Hepatocyte (in vitro differentiated cells): ENCODE results near the gene NIPA2. TPM values are rescaled to one million over a fixed set of nuclear protein-coding genes. Genes with fewer than 3 reads are reported as not detected.

ENCODE experiments used
- DNase-seq: peaks from one replicate; pipeline ENCODE4 v3.0.0-alpha.2; 2016; ENCODE audit warnings: low spot score
- H2AFZ ChIP-seq: fragments of 200-600 bp; sonication (generic); 2 replicates; pipeline ENCODE4 v1.6.0; 2016; ENCODE audit warnings: antibody characterized with exemption, mild to moderate bottlenecking
- H3K27ac ChIP-seq: fragments of 200-600 bp; sonication (generic); 2 replicates; pipeline ENCODE4 v1.5.1; 2016; ENCODE audit warnings: mild to moderate bottlenecking
- H3K27me3 ChIP-seq: fragments of 200-600 bp; sonication (generic); 2 replicates; pipeline ENCODE4 v1.6.1; 2016
- H3K36me3 ChIP-seq: fragments of 200-600 bp; sonication (generic); replicated peaks from 2 replicates; pipeline ENCODE4 v1.5.1; 2016; ENCODE audit warnings: low read depth; ENCODE audit not compliant: insufficient read depth
- H3K4me1 ChIP-seq: fragments of 200-600 bp; sonication (generic); 2 replicates; pipeline ENCODE4 v1.5.1; 2016; ENCODE audit warnings: mild to moderate bottlenecking, moderate library complexity; ENCODE audit not compliant: insufficient read depth
- H3K4me2 ChIP-seq: fragments of 200-600 bp; sonication (generic); 2 replicates; pipeline ENCODE4 v1.6.0; 2016
- H3K4me3 ChIP-seq: fragments of 200-600 bp; sonication (generic); 2 replicates; pipeline ENCODE4 v1.5.1; 2016; ENCODE audit warnings: mild to moderate bottlenecking
- H3K79me2 ChIP-seq: fragments of 200-600 bp; sonication (generic); 2 replicates; pipeline ENCODE4 v1.6.0; 2017; ENCODE audit warnings: mild to moderate bottlenecking
- H3K9me2 ChIP-seq: fragments of 200-600 bp; sonication (generic); replicated peaks from 2 replicates; pipeline ENCODE4 v1.6.0; 2017; ENCODE audit warnings: mild to moderate bottlenecking; ENCODE audit not compliant: insufficient read depth
- H3K9me3 ChIP-seq: fragments of 200-600 bp; sonication (generic); 2 replicates; pipeline ENCODE4 v1.5.1; 2016; ENCODE audit warnings: low read depth, mild to moderate bottlenecking
- H4K20me1 ChIP-seq: fragments of 200-600 bp; sonication (generic); 2 replicates; pipeline ENCODE4 v1.6.0; 2016; ENCODE audit warnings: mild to moderate bottlenecking; ENCODE audit not compliant: insufficient read depth, poor library complexity, severe bottlenecking
- CTCF ChIP-seq: fragments of 200-600 bp; sonication (generic); IDR thresholded peaks from 2 replicates; pipeline ENCODE4 v1.5.1; 2016; ENCODE audit warnings: antibody characterized with exemption, mild to moderate bottlenecking; ENCODE audit not compliant: poor library complexity
- EZH2 ChIP-seq: fragments of 200-600 bp; sonication (generic); IDR thresholded peaks from 2 replicates; pipeline ENCODE4 v1.6.1; 2016; ENCODE audit warnings: antibody characterized with exemption, mild to moderate bottlenecking, borderline replicate concordance
- EZH2phosphoT487 ChIP-seq: fragments of 200-600 bp; sonication (generic); IDR thresholded peaks from one replicate; pipeline ENCODE4 v1.6.1; 2018; ENCODE audit warnings: antibody characterized with exemption, mild to moderate bottlenecking, low read depth, moderate library complexity; ENCODE audit not compliant: unreplicated experiment, severe bottlenecking
- WGBS: methylation state at CpG from one replicate; pipeline ENCODE4 v1.1.6; 2016; ENCODE audit warnings: low lambda C conversion rate; ENCODE audit errors: missing lambda C conversion rate; 5-methylcytosine and 5-hydroxymethylcytosine counted together
- polyA plus RNA-seq: library from polyadenylated mRNA; unstranded; fragments of >200 nt; fragmentation: Nextera tagmentation; extraction: Ambion mirVana; gene quantifications from 2 replicates; pipeline ENCODE4 v1.2.1, GENCODE V29; 2016
- total RNA-seq: library from RNA; depleted of rRNA; stranded (reverse); fragments of >200 nt; gene quantifications from 2 replicates; pipeline ENCODE4 v1.2.3, GENCODE V29; 2014

Gene NIPA2
- total and polyA plus RNA-seq, 2 experiments from 2014 or later: 52.7 to 77.2 TPM

GRCh38 chr15:22887157-22887951 is 48.9 kb downstream of the NIPA2 start:
- no peaks in the 10 kb centered on the region for H3K36me3 ChIP-seq
- no peaks in the 10 kb centered on the region for H3K27me3 ChIP-seq
- no peaks in the 10 kb centered on the region for H3K9me3 ChIP-seq
- H4K20me1 ChIP-seq: no peaks in the 10 kb centered on the region
- H3K9me2 ChIP-seq: no peaks in the 10 kb centered on the region
- no peak overlapping the region for H2AFZ ChIP-seq
- peak; percentile 51 for DNase-seq
- no peak overlapping the region for H3K4me2 ChIP-seq
- no peak for TF ChIP-seq EZH2phosphoT487
- TF ChIP-seq CTCF: no peak
- no peak for TF ChIP-seq EZH2
- WGBS: 80% methylated on average over 14 of the region's 14 CpGs
- H3K4me3 ChIP-seq: no peak overlapping the region
- H3K4me1 ChIP-seq: peaks cover 3% of the 10 kb centered on the region
- peak overlapping the region; percentile 83 for H3K27ac ChIP-seq
- no peaks in the 10 kb centered on the region for H3K79me2 ChIP-seq

- Histone ChIP-seq H3K27me3 (no peaks in the 10 kb centered on the region), H3K9me3 (no peaks in the 10 kb centered on the region), H3K4me3 (no peak overlapping the region), H3K79me2 (no peaks in the 10 kb centered on the region), H3K27ac (peak overlapping the region; percentile 90), H3K36me3 (no peaks in the 10 kb centered on the region), H3K4me1 (peaks cover 3% of the 10 kb centered on the region), H3K9me2 (no peaks in the 10 kb centered on the region), H2AFZ (no peak overlapping the region), H4K20me1 (no peaks in the 10 kb centered on the region), H3K4me2 (no peak overlapping the region)
- 83% methylated on average over 9 of the region's 9 CpGs for WGBS
- no peak for TF ChIP-seq EZH2phosphoT487
- TF ChIP-seq CTCF: no peak
- no peak for TF ChIP-seq EZH2
- DNase-seq: peak; percentile 78
Observed at GRCh38 chr15:22888120-22888859, 49.8 kb downstream of the NIPA2 start.

GRCh38 chr15:22889146-22889818 is 50.8 kb downstream of the NIPA2 start:
- H4K20me1 ChIP-seq: no peaks in the 10 kb centered on the region
- no peak for DNase-seq
- peak overlapping the region; percentile 90 for H3K27ac ChIP-seq
- H2AFZ ChIP-seq: no peak overlapping the region
- H3K4me3 ChIP-seq: no peak overlapping the region
- no peaks in the 10 kb centered on the region for H3K79me2 ChIP-seq
- 96% methylated on average over 14 of the region's 14 CpGs for WGBS
- no peaks in the 10 kb centered on the region for H3K9me2 ChIP-seq
- H3K4me2 ChIP-seq: no peak overlapping the region
- H3K4me1 ChIP-seq: peaks cover 3% of the 10 kb centered on the region
- H3K36me3 ChIP-seq: no peaks in the 10 kb centered on the region
- no peaks in the 10 kb centered on the region for H3K27me3 ChIP-seq
- no peak for TF ChIP-seq EZH2phosphoT487
- TF ChIP-seq CTCF: no peak
- TF ChIP-seq EZH2: no peak
- H3K9me3 ChIP-seq: no peaks in the 10 kb centered on the region
